HepG2 (cell line): ENCODE results near the gene TMC4. TPM values are rescaled to one million over a fixed set of nuclear protein-coding genes. Genes with fewer than 3 reads are reported as not detected.

Experiments used
- ATAC-seq: fragments of 200-7000 bp; cut with Tn5 transposase; 3 replicates; pipeline ENCODE4 v1.9.1; 2020; ENCODE audit warnings: mild to moderate bottlenecking, moderate library complexity
- BruUV-seq: library from RNA; stranded (reverse); fragments of 400-500 nt; replicated peaks from 2 replicates; lab custom pipeline; 2021; lab: Mats Ljungman, UMichigan
- CTCF ChIA-PET: fragments of 300-600 bp; formaldehyde crosslinking; extraction: SDS; loops from one replicate; lab custom pipeline; 2021; ENCODE audit warnings: low total read pairs, inconsistent platforms, low intra/inter-chr PET ratio; lab: Yijun Ruan, JAX
- POLR2A ChIA-PET: fragments of 350-600 bp; sonication (Branson Sonifier 250); formaldehyde crosslinking; loops from one replicate; lab custom pipeline; 2020; ENCODE audit warnings: antibody characterized with exemption, inconsistent platforms; lab: Yijun Ruan, JAX
- DNase-seq: peaks from one replicate; pipeline ENCODE4 v3.0.0-alpha.2; 2015; ENCODE audit warnings: low spot score
- FAIRE-seq: peaks from 3 replicates; lab custom pipeline; 2011; peaks lifted over from hg19 to GRCh38; lab: Jason Lieb, UNC
- H2AFZ ChIP-seq: one replicate; pipeline ENCODE4 v1.6.1; 2011; ENCODE audit warnings: low read length, inconsistent platforms
- H3K27ac ChIP-seq: fragments of 300-600 bp; 3 replicates; pipeline ENCODE4 v1.8.0; 2011; ENCODE audit warnings: mixed run types, mild to moderate bottlenecking, mixed read lengths, low read length, inconsistent platforms; ENCODE audit not compliant: insufficient read depth; ENCODE audit errors: extremely low read length
- H3K27me3 ChIP-seq, 2 experiments: fragments of 200-600 bp in 1 of 2; 2 replicates in 1 of 2; 3 replicates in 1 of 2; pipeline versions ENCODE4 v1.6.0 to v1.8.0; 2011; ENCODE audit warnings: low read length in 2 of 2, mild to moderate bottlenecking in 2 of 2, moderate library complexity in 2 of 2, inconsistent platforms in 1 of 2; ENCODE audit not compliant: insufficient read depth in 2 of 2, control insufficient read depth in 1 of 2
- H3K36me3 ChIP-seq, 2 experiments: fragments of 200-600 bp in 1 of 2; replicated peaks in 1 of 2; 2 replicates in 1 of 2; 3 replicates in 1 of 2; pipeline versions ENCODE4 v1.5.1 to v1.8.0; 2011; ENCODE audit warnings: low read length in 2 of 2, inconsistent platforms in 1 of 2; ENCODE audit not compliant: insufficient read depth in 2 of 2, control insufficient read depth in 1 of 2
- H3K4me1 ChIP-seq: 2 replicates; pipeline ENCODE4 v1.5.1; 2012; ENCODE audit warnings: low read length, inconsistent platforms; ENCODE audit not compliant: insufficient read depth
- H3K4me2 ChIP-seq: 2 replicates; pipeline ENCODE4 v1.6.0; 2011; ENCODE audit warnings: low read depth, low read length, inconsistent platforms
- H3K4me3 ChIP-seq, 3 experiments: fragments of 200-600 bp in 1 of 3; sonication (generic), shearing (Covaris generic) in 1 of 3; replicated peaks in 1 of 3; 2 replicates each; pipeline ENCODE4 v1.5.1; 2011 to 2016; ENCODE audit warnings: low read length in 3 of 3, inconsistent platforms in 2 of 3, low read depth in 2 of 3, mild to moderate bottlenecking in 2 of 3, control low read depth in 1 of 3, mixed read lengths in 1 of 3; ENCODE audit not compliant: insufficient read depth in 1 of 3
- H3K79me2 ChIP-seq: one replicate; pipeline ENCODE4 v1.6.1; 2011; ENCODE audit warnings: low read length, inconsistent platforms; ENCODE audit not compliant: insufficient read depth
- H3K9ac ChIP-seq: 2 replicates; pipeline ENCODE4 v1.6.0; 2011; ENCODE audit warnings: mild to moderate bottlenecking, low read depth, low read length, inconsistent platforms; ENCODE audit not compliant: insufficient read depth
- H3K9me3 ChIP-seq: 2 replicates; pipeline ENCODE4 v1.5.1; 2012; ENCODE audit warnings: mild to moderate bottlenecking, low read length
- H4K20me1 ChIP-seq: 2 replicates; pipeline ENCODE4 v1.6.0; 2011; ENCODE audit warnings: inconsistent platforms, mild to moderate bottlenecking, low read length, moderate library complexity; ENCODE audit not compliant: insufficient read depth
- JDP2 ChIP-seq: sonication (generic); formaldehyde crosslinking; IDR thresholded peaks from 2 replicates; pipeline ENCODE4 v1.8.1; 2022; ENCODE audit warnings: missing genetic modification reagents, borderline replicate concordance
- WGBS: methylation state at CpG from one replicate; pipeline ENCODE4 v1.1.6; 2017; ENCODE audit warnings: low lambda C conversion rate; 5-methylcytosine and 5-hydroxymethylcytosine counted together
- in situ Hi-C: cut with HindIII; loops from 2 replicates; pipeline ENCODE4 v1.10.0; 2017; ENCODE audit warnings: low pct_unique_long_range_greater_than_20kb; ENCODE audit not compliant: extremely low pct_ligation_motif_present
- intact Hi-C: fragments of 100-400 bp; cut with micrococcal nuclease; formaldehyde crosslinking; loops from one replicate; pipeline ENCODE4 v1.10.0; 2022; ENCODE audit not compliant: unreplicated experiment
- polyA plus RNA-seq, 8 experiments: library from polyadenylated mRNA; depleted of rRNA in 3 of 8; stranded (reverse) in 7 of 8; unstranded in 1 of 8; fragments of >200 nt; fragmentation: Illumina TruSeq in 4 of 8; extraction: Trizol in 4 of 8; gene quantifications; 2 replicates each; pipeline versions ENCODE4 v1.2.1 to v1.2.3, GENCODE V29; 2011 to 2016; ENCODE audit warnings: low read depth in 4 of 8, missing spikeins in 1 of 8, mixed read lengths in 1 of 8; ENCODE audit not compliant: insufficient read depth in 1 of 8
- total RNA-seq, 5 experiments: library from RNA; depleted of rRNA; stranded (reverse); fragments of >200 nt; fragmentation: Illumina TruSeq; extraction: Trizol; gene quantifications; 2 replicates each; pipeline ENCODE4 v1.2.3, GENCODE V29; 2016; ENCODE audit warnings: low read depth in 1 of 5
- TF ChIP-seq, protein P1 (sequence below): sonication (generic); formaldehyde crosslinking; conservative IDR thresholded peaks from 2 replicates; pipeline ENCODE4 v1.4.0; 2020; ENCODE audit warnings: missing genetic modification reagents
- TF ChIP-seq, protein P2 (sequence below): conservative IDR thresholded peaks from 2 replicates; pipeline ENCODE4 v1.6.1; 2018; ENCODE audit warnings: missing genetic modification reagents

TMC4 gene
- total and polyA plus RNA-seq, 2 of the 13 experiments (the other 11 are each of a cell fraction or from before 2014, with no cell fraction given), result 0.13 to 0.24 TPM

DNA sequence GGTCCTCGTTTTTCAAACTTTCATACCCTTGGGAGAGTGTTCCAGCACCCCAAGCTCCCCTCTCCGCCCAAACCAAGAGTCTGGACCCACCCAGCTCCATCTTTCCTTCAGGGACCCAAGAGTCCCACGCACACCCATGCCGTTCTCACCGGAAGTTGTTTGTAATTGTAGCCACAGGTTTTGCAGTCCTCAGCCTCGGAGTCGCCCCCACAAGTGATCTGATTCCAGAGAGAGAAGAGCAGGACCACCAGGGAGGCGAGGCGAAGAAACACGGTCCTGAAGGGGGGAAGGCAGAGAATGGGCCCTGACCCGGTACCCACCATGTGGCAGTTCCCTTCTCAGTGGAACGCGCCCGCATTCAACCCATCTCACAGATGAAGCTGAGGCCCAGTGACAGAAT is 10.1 kb downstream of the TMC4 start (continued):
- TF ChIP-seq, protein P1, sequence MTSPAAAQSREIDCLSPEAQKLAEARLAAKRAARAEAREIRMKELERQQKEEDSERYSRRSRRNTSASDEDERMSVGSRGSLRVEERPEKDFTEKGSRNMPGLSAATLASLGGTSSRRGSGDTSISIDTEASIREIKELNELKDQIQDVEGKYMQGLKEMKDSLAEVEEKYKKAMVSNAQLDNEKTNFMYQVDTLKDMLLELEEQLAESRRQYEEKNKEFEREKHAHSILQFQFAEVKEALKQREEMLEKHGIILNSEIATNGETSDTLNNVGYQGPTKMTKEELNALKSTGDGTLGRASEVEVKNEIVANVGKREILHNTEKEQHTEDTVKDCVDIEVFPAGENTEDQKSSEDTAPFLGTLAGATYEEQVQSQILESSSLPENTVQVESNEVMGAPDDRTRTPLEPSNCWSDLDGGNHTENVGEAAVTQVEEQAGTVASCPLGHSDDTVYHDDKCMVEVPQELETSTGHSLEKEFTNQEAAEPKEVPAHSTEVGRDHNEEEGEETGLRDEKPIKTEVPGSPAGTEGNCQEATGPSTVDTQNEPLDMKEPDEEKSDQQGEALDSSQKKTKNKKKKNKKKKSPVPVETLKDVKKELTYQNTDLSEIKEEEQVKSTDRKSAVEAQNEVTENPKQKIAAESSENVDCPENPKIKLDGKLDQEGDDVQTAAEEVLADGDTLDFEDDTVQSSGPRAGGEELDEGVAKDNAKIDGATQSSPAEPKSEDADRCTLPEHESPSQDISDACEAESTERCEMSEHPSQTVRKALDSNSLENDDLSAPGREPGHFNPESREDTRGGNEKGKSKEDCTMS (CRISPR knock-in tag), result no peak
- TF ChIP-seq, all 625 proteins: peak for 0

DNA sequence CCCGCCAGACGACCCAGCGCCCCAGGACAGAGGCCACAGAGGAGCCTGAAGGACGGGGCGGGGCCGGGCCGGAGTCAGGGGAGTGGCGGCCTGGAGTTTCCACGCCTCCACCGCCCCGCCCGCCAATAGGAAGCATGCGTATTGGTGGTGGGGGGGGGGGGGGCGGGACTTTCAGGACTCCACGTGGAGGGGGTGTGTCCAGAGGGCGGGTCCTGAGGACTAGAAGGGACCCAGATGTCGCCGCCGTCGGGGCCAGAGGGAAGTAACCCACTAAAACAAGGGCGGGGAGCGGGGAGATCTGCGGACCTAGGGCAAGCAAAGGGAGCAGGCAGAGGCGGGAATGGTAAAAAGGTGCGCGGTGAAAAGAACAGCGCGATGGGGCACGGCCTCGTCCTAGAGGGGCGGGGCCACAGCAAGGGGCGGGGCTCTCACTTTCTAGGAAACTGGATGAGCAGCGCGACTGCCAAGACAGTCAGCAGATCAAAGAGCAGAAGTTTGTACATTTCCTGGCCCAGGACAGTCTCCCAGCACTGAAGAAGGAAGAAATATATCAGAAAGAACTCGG is 10.6 kb downstream of the TMC4 start:
- DNase-seq, result no peak
- Histone ChIP-seq H4K20me1 (no peaks in the 10 kb centered on the region), H3K4me3 (no peak overlapping the region), H3K4me1 (peaks cover 13% of the 10 kb centered on the region), H2AFZ (no peak overlapping the region), H3K36me3 (peaks cover 0 to 9% of the 10 kb centered on the region in 2 experiments; a peak in 2 of 5 replicates), H3K27ac (no peak overlapping the region), H3K79me2 (peaks cover 13% of the 10 kb centered on the region), H3K9me3 (no peaks in the 10 kb centered on the region), H3K27me3 (no peaks in the 10 kb centered on the region; a peak in 1 of 5 replicates), H3K9ac (no peak overlapping the region), H3K4me2 (no peak overlapping the region)
- WGBS, result 90% methylated on average over 33 of the region's 35 CpGs
- ATAC-seq, result no peak
- CTCF ChIA-PET, result no interaction called here
- no TSS peak for BruUV-seq
- TF ChIP-seq, protein P2, sequence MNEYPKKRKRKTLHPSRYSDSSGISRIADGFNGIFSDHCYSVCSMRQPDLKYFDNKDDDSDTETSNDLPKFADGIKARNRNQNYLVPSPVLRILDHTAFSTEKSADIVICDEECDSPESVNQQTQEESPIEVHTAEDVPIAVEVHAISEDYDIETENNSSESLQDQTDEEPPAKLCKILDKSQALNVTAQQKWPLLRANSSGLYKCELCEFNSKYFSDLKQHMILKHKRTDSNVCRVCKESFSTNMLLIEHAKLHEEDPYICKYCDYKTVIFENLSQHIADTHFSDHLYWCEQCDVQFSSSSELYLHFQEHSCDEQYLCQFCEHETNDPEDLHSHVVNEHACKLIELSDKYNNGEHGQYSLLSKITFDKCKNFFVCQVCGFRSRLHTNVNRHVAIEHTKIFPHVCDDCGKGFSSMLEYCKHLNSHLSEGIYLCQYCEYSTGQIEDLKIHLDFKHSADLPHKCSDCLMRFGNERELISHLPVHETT (CRISPR knock-in tag), result no peak
- TF ChIP-seq JDP2, result no peak
- in situ Hi-C loops, result no loop called here
- intact Hi-C loops, result no loop called here
- FAIRE-seq, result no peak
- POLR2A ChIA-PET, result no interaction called here
